NCI-H1436 treated with DMSO at 0.1 percent for 48 hours (cell line): ENCODE measurements around the gene MCOLN2.

Source experiments
- DNase-seq: peaks from one replicate; lab custom pipeline; 2025; lab: John Stamatoyannopoulos, UW

MCOLN2 gene

DNA sequence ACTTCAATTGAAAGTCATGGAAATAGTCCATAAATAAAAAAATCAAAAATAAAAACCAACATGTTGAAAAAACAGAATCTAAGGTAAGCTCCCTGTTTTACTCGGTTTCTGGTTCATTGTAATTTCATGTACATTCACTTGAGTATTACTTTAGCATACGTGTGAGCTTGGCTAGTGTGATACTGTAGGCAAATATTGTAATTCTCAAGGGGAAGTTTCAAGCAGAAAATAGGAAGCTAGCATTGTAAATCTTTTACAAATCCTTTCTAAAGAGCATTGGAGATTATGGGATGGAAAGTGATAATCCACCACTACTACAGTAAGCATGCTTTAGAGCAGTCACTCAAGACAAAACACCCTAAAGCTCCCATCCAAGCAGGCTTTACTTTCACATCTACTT lies 100.6 kb downstream of the MCOLN2 start:
- DNase-seq: no peak

DNA sequence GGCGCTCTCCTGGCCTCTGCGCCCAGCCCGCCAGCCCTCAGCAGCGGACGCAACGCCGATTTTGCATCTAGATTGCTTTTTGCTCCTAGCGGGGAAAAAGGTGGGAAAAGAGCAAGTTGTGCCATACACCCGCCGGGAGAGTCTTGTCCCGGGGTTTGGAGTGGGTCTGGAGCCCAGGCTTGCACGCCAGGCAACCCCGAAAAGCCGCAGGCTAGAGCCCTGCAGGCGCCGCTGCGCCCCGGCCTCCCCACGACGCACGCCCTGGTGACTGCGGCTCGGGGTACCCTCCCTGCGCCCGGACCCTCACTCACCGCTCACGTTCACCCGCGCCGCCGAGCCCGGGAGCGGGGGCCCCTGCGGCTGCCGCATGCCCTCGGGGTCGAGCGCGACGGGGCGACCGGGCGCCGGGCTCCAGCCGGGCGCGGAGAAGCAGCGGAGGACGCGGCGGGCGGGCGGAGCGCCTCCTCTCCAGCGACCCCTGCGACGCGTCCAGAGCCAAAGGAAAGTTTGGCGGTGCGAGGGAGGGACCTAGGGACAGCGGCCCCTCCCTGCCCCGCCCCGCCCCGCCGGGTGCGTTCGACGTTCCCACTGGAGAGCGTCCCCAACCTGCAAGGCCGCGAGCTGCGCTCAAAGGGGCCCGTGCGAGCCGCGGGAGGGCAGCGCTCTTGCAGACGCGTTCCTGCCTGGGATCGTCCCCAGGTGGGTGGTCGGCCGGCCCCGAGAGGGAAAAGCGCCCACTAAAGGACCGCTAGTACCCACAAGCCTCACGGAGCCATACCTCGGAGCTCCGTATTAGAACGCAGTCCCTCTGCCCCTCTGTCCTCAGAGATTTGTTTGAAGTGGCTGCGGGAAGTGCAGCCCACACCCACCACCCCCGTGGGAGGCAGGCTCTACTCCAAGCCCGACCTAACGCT lies 104.0 kb downstream of the MCOLN2 start, which contains the start of gene LPAR3:
Gene LPAR3 (minus strand): TSS at position 502 of the 914 bp plus-strand sequence. CDS start 27,086 bp downstream, outside the sequence.
- no peak for DNase-seq

DNA sequence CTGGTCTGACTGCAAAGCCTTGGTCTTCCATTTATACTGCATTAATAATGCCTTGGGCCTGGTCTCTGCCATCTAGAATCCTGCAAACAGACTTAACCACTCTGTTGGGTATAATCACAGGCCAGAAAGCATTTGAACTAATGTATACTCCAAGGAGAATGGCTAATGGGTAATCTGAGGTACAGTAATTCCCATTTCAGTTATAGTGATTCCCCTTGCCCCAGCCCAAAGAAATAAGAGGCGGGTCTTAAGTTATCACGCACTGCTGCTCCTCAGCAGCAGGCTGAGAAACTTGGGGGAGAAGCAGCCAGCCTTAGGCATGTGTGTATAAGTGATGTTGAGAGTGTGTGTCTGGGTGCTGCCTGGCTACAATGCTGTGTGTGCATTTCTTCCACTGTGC lies 106.3 kb downstream of the MCOLN2 start:
- DNase-seq: no peak

DNA sequence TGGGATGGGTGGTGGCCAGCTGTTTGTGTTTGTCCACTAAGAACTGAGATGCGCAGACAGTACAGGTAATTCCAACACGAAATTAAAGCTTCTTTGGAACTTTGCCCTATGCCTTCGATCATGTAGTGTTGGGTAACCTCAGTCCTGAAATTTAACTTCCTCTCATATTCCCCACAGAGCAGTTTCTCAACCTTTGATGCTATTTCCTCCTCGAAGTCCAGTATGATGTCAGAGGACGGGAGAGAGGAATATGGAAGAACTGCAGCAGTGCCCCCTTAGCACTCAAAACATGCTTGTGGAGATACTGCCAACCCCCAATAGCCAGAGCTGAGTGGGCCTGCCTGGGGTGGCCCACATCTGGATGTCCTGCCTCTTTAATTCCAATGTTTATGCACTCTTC lies 107.5 kb downstream of the MCOLN2 start:
- no peak for DNase-seq

DNA sequence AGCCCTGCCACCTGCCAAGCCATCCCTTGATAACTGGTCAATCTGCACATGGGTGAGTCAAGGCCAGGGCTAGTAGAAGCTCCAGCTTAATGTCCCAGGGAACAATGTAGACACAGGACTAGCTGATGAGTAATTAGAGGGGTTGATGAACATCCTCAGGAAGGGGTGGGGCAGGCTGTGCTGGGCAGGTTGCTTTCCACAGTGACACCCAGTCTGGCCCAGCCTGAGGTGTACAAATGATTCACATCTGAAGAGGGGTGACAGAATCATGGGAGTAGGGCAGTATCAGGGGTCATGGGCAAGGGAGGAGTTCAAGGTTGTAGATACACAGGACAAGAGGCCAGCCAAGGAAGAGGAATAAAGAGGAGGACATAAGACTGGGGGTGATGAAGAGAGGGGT lies 108.2 kb downstream of the MCOLN2 start:
- no peak for DNase-seq

DNA sequence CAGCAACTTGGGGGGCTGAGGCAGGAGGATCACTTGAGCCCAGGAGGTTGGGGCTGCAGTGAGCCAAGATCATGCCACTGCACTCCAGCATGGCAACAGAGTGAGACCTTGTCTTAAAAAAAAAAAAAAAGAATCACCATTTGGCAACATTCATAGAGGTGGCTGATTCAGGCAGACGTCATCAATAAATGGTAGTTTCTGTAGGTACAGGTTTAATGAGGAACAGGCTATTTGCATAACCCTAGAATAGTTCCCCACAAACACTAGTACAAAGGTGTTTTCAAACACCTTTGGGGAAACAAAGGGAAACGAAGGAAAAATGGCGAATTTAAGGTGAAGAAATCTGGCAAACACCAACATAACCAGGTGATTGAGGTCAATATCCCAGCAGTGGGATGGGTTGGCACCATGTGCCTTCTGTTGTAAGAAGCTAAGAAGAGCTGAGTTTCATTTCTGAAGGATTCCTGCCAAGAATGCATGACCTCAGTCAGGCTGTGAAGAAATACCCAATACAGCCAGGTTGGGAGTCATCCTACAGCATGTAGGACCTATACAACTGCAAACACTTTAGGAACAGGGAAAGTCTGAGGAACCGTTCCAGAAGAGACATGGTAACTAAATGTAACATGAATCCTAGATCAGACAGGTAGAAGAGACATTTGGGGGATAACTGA lies 109.5 kb downstream of the MCOLN2 start:
- DNase-seq: no peak

DNA sequence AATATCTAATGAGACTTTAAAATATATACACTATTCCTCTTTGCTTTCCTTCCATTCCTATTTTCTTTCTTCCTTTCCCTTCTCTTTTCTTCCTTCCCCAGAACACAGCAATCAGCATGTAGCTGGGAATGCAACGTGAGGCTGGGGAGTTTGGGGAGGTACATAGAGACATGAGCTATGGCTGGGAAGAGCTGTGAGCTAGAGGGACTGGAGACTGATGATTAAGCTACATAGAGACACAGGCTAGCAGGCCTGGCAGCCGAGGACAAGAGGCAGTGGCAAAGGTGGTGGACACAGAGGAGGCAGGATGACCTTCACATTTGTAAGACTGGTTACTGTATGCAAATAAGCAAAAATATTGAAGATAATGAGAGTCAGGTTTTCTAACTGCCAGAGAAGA lies 111.4 kb downstream of the MCOLN2 start:
- no peak for DNase-seq

DNA sequence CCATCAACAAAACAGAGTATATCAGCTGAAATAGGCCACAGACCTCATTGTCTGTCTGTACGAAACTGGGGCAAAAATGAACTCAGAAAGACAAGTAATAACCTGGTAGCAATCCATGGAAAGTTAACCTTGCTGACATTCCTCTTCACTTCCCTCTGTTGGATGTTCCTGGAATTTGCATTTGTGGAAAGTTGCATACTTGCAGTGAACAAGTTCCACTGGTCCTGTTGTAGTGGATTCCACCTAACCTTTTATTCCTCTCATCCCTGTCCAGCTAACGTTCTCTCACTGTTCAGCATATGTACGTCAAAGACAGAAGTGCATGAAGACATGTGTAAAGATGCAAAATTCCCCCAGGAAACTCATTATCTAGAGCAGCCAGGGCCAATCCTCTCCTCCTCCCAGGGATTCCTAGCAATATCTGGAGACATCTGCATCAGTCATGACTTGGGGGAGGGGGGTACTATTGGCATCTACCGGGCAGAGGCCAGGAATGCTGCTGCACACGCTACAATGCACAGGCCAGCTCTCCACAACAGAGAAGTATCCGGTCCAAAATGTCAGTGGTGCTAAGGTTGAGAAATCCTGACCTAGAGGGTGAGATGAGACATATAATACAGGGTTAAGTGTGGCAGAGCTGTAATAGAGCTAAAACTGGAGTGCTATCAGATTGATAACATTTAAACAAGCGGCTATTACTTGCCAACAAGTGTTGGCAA lies 112.1 kb downstream of the MCOLN2 start:
- no peak for DNase-seq

DNA sequence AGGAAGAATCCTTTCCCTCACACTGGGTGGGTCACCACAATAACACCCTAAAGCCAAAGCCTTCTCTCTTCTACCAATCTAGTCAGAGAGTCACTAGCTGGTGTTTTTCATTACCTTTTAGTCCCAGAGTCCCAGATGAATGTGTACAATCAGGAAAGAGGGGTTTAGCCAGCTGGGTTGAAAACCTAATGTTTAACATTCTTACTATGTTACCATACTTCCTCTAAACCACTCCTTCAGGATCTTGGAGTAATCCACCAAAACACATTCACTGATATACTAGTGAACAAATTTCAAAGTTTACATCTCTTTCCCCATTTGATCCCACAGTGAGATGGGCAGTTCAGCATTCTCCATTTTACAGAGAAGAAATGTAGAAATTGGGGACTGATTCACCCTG lies 113.6 kb downstream of the MCOLN2 start:
- DNase-seq: no peak

DNA sequence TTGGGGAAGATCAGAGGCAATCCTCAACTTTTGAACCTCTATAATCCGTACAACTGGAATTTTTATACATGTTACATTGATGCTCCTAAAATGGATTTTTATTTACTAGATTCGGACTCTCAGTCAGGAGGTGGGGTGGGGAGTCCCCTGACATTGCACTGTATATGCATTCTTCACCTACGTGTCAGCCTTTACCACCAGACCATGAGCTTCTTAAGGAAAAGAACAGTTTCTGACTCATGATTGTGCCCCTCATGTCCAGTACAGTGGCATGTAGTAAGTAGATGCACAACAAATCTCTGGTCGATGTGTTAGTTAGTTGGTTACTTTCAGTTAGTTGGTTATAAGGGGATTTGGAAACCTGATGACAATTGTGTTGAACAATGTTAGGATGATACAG lies 119.3 kb downstream of the MCOLN2 start:
- no peak for DNase-seq

DNA sequence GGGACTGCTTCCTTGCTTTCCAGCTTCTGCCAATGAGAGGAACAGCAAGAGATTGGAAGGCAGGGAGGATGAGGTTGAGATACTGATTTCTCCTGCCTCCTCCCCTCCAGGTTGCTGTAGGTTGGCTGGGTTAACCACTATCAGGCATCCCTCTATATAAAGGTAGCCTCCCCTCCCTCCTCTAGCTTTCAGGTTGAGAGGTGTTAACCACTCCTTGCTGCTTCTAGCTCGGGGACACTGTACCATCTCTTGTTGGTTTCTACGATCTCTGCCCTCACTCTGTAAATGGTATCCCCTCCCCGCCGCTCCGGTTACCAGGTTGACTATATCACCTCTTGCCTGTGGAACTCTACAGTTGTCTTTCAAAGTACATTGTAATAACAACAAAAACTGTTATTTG lies 120.6 kb downstream of the MCOLN2 start:
- DNase-seq: no peak
